Muscle layer of colon (tissue), 2 donors: ENCODE measurements around the gene KIF2C.
"Not testable (repeated sequence)": the region's sequence is repeated elsewhere in the genome, so short reads cannot be mapped to it uniquely, and the experiment has no call there.

ENCODE experiments used
- H3K27ac ChIP-seq: one replicate; pipeline ENCODE4 v1.7.0; 2013; ENCODE audit warnings: low read depth, mild to moderate bottlenecking, low read length, moderate library complexity
- H3K27me3 ChIP-seq, 2 donors: one replicate each; pipeline ENCODE4 v1.7.0; 2013; ENCODE audit warnings: low read length in 2 of 2, mild to moderate bottlenecking in 2 of 2; ENCODE audit not compliant: insufficient read depth in 2 of 2, control insufficient read depth in 1 of 2
- H3K36me3 ChIP-seq: one replicate; pipeline ENCODE4 v1.7.0; 2013; ENCODE audit warnings: mild to moderate bottlenecking, low read length; ENCODE audit not compliant: insufficient read depth
- H3K4me1 ChIP-seq: one replicate; pipeline ENCODE4 v1.7.0; 2013; ENCODE audit warnings: mild to moderate bottlenecking, low read length; ENCODE audit not compliant: insufficient read depth
- H3K4me3 ChIP-seq, 2 donors: one replicate each; pipeline ENCODE4 v1.7.0; 2013; ENCODE audit warnings: low read length in 2 of 2, low read depth in 1 of 2, mild to moderate bottlenecking in 1 of 2, moderate library complexity in 1 of 2
- H3K9ac ChIP-seq: one replicate; pipeline ENCODE4 v1.7.0; 2013; ENCODE audit warnings: low read length
- H3K9me3 ChIP-seq: one replicate; pipeline ENCODE4 v1.7.0; 2013; ENCODE audit warnings: mild to moderate bottlenecking, low read length
- donor health status: abdominal sarcoma.
- donor health status: Adenocarcinoma of cecum.

The KIF2C gene

DNA sequence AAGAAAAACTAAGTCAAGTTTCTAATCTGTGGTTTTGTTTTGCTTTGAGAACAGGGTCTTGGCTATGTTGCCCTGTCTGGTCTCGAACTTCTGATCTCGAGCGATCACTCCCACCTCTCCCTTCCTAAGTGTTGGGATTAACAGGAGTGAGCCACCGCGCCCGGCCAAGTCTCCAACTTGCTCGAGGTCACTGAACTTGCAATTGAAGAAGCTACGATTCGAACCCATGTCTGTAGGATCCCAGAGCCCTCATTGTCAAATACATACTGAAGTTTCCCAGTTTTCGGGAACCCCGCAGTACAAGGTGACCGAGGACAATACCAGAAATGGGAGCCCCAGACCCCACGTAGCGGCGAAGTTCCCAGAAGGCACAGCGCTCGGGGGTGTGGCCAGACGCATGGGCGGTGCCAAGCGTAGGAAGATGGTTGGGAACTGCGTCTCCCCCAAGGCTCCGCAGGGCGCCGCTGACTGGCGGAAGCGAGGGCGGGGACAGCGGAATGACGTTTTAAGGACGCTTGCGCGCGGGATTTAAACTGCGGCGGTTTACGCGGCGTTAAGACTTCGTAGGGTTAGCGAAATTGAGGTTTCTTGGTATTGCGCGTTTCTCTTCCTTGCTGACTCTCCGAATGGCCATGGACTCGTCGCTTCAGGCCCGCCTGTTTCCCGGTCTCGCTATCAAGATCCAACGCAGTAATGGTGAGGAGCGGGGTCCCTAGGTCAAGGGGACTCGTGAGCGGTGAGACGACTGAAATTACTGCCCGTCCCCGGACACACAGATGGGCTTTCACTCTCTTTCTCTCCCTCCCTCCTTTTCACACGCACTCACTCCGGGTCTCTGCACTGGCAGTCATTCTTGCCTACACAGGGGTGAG lies at the start of gene KIF2C:
Gene KIF2C, plus strand, starts transcription at position 531 of the 872 bp plus-strand sequence. Its CDS starts 96 bp downstream, at position 627.
- H3K4me3 ChIP-seq = peak within 1 kb of the TSS; percentile 25 to 69
- no peaks in the 10 kb centered on the region for H3K36me3 ChIP-seq
- H3K27ac ChIP-seq = peak within 1 kb of the TSS; percentile 62
- no peaks in the 10 kb centered on the region for H3K9me3 ChIP-seq
- H3K4me1 ChIP-seq = peaks cover 8% of the 10 kb centered on the region
- H3K27me3 ChIP-seq = no peaks in the 10 kb centered on the region
- peak within 1 kb of the TSS; percentile 29 for H3K9ac ChIP-seq

GRCh38 chr1:44693159-44693558 lies 46.5 kb upstream of the KIF2C start:
- Histone ChIP-seq H3K9ac (no peak overlapping the region), H3K4me1 (no peaks in the 10 kb centered on the region), H3K9me3 (no peaks in the 10 kb centered on the region), H3K27me3 (no peaks in the 10 kb centered on the region), H3K4me3 (no peak overlapping the region), H3K27ac (no peak overlapping the region), H3K36me3 (no peaks in the 10 kb centered on the region)

DNA sequence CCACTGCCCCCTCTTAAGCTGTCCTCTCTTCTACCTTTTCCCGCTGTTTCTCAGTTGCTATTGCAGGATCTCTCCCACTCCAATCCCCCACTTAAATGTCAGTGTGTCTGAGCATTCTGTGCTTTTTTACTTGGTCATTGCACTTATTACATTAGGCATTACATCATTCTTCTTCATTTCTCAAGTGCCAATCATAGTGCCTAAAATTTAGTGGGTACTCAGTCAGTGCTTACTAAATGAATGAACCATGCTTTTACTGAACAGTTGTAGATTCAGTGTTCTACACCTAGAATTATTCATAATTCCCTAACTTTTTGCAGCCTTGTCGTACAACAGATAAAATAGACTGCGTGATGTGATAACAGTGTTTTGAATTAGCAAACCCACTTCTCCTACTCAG lies 45.7 kb upstream of the KIF2C start:
- Histone ChIP-seq H3K9me3 (no peaks in the 10 kb centered on the region), H3K9ac (no peak overlapping the region), H3K4me3 (no peak overlapping the region), H3K4me1 (no peaks in the 10 kb centered on the region), H3K27me3 (no peaks in the 10 kb centered on the region), H3K36me3 (no peaks in the 10 kb centered on the region), H3K27ac (no peak overlapping the region)

- Histone ChIP-seq H3K4me1 (no peaks in the 10 kb centered on the region), H3K4me3 (no peak overlapping the region), H3K9me3 (no peaks in the 10 kb centered on the region), H3K9ac (no peak overlapping the region), H3K27ac (no peak overlapping the region), H3K27me3 (no peaks in the 10 kb centered on the region), H3K36me3 (no peaks in the 10 kb centered on the region)
Measured at GRCh38 chr1:44694863-44695478, 44.7 kb upstream of the KIF2C start.

- Histone ChIP-seq H3K4me3 (no peak overlapping the region), H3K27ac (no peak overlapping the region), H3K9ac (no peak overlapping the region), H3K27me3 (no peaks in the 10 kb centered on the region), H3K9me3 (no peaks in the 10 kb centered on the region), H3K36me3 (no peaks in the 10 kb centered on the region), H3K4me1 (no peaks in the 10 kb centered on the region)
Measured at GRCh38 chr1:44695671-44696070, 44.0 kb upstream of the KIF2C start.

DNA sequence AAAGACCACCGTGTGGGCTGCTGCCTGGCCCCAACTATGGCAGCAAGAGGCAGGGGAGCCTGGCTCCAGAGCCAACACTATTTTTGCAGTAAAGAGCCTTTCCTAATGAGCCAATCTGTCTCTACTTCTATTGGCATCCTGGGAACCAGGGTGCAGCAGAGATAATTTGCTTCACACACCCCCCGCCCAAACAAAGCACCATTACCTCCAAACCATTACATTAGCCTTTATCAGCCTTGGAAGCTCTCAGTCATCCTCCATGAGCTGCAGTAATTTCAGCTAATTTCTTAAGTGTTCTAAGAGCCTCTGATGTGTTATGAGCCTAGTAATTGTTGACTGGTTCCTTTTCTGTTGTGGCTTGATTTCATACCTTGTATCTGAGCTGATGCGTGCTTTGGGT lies 43.5 kb upstream of the KIF2C start:
- Histone ChIP-seq H3K9me3 (no peaks in the 10 kb centered on the region), H3K4me1 (no peaks in the 10 kb centered on the region), H3K27ac (no peak overlapping the region), H3K36me3 (no peaks in the 10 kb centered on the region), H3K9ac (no peak overlapping the region), H3K27me3 (no peaks in the 10 kb centered on the region), H3K4me3 (no peak overlapping the region)

GRCh38 chr1:44696789-44697345 lies 42.8 kb upstream of the KIF2C start:
- Histone ChIP-seq H3K4me1 (no peaks in the 10 kb centered on the region), H3K9me3 (no peaks in the 10 kb centered on the region), H3K36me3 (no peaks in the 10 kb centered on the region)

DNA sequence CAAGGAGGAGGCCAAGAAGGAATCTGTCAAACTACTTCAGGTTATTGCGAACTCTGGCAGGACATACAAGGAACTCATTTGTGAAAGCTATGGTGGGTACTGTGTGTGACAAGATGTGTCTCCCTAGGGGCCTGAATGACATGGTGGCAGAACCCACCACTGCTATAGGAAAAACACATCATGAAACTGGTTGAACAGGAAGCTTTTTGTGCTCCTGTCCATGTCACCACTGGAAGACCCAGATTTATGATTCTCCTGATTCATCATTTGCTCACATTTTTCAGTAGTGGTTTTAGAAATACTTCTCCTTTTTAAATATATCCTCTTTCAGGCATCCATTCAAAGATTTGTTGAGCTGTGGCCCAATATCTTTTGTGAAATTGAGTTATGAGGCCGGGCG lies 41.5 kb upstream of the KIF2C start:
- Histone ChIP-seq H3K9ac (no peak overlapping the region), H3K36me3 (no peaks in the 10 kb centered on the region), H3K27ac (no peak overlapping the region), H3K4me1 (no peaks in the 10 kb centered on the region), H3K4me3 (no peak overlapping the region), H3K27me3 (no peaks in the 10 kb centered on the region), H3K9me3 (no peaks in the 10 kb centered on the region)

More at GRCh38 chr1:44696789-44697345, 42.8 kb upstream of the KIF2C start:
- Histone ChIP-seq H3K27me3 (no peaks in the 10 kb centered on the region), H3K9ac (no peak overlapping the region), H3K4me3 (no peak overlapping the region), H3K27ac (no peak overlapping the region)

DNA sequence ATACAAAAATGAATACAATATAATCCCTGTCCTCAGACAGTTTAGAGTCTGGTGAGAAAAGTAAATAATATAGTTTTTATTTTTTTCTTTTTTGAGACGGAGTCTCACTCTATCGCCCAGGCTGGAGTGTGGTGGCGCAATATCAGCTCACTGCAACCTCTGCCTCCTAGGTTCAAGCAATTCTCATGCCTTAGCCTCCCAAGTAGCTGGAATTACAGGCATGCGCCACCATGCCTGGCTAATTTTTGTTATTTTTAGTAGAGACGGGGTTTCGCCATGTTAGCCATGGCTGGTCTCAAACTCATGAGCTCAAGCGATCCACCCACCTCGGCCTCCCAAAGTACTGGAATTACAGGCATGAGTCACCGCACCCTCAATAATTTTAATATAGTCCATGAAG lies 40.3 kb upstream of the KIF2C start:
- H3K27ac ChIP-seq, H3K4me3 ChIP-seq, H3K36me3 ChIP-seq, H3K9me3 ChIP-seq, H3K4me1 ChIP-seq, H3K27me3 ChIP-seq, H3K9ac ChIP-seq: not testable (repeated sequence)

GRCh38 chr1:44700573-44700972 lies 39.1 kb upstream of the KIF2C start:
- Histone ChIP-seq H3K9me3 (no peaks in the 10 kb centered on the region), H3K36me3 (no peaks in the 10 kb centered on the region), H3K27ac (no peak overlapping the region), H3K27me3 (no peaks in the 10 kb centered on the region), H3K4me1 (no peaks in the 10 kb centered on the region), H3K4me3 (no peak overlapping the region), H3K9ac (no peak overlapping the region)

DNA sequence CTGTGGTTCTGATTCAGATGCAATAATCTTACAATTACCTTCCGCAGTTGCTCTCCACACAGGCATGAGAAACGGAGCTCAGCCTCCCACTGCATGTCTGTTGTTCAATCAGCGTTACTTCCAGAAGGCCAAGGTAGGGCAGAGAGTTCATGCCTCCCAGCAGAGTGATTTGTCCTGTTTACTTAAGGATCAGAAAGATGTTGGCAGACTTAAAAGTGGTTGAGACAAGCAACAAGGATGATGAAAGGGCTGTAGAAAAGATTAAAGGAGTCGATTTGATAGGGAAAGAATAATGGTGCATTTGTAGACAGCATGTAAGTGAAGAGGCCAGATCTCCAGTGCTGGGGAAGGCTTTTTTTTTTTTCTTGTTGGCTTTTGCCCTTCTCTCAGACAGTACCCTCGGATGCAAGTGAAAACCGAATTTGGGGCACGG lies 38.5 kb upstream of the KIF2C start:
- Histone ChIP-seq H3K27ac (no peak overlapping the region), H3K27me3 (no peaks in the 10 kb centered on the region), H3K4me3 (no peak overlapping the region), H3K9me3 (no peaks in the 10 kb centered on the region), H3K36me3 (no peaks in the 10 kb centered on the region), H3K4me1 (no peaks in the 10 kb centered on the region), H3K9ac (no peak overlapping the region)
